Stimulated activated CD4-positive, alpha-beta T cell treated with anti-CD3 and anti-CD28 coated beads, Interleukin-1b, Interleukin-23, amount 100 ng/mL, for 48 hours (primary cell): ENCODE data around the gene BCORL1.

Experiments
- DNase-seq: peaks from one replicate; pipeline ENCODE4 v3.0.0-alpha.2; 2020

The BCORL1 gene

GRCh38 chrX:130095249-130096030 lies 113.0 kb downstream of the BCORL1 start:
- no peak for DNase-seq

GRCh38 chrX:130097507-130098209 lies 115.2 kb downstream of the BCORL1 start:
- DNase-seq = no peak

- DNase-seq = no peak
These were observed 115.7 kb downstream of the BCORL1 start for GRCh38 chrX:130098210-130098552.

- DNase-seq = no peak
These were observed 117.7 kb downstream of the BCORL1 start for GRCh38 chrX:130100180-130100579.

GRCh38 chrX:130103605-130104004 lies 121.2 kb downstream of the BCORL1 start:
- DNase-seq = no peak

- DNase-seq = no peak
These were observed 122.8 kb downstream of the BCORL1 start for GRCh38 chrX:130105244-130105643.

- DNase-seq = no peak
These were observed 123.6 kb downstream of the BCORL1 start for GRCh38 chrX:130106071-130106470.
